Lower leg skin (tissue), 4 donors: ENCODE results near the gene RANBP3. TPM values are rescaled to one million over a fixed set of nuclear protein-coding genes. Genes with fewer than 3 reads are reported as not detected.

Experiments used
- DNase-seq, 2 donors: peaks; one replicate each; pipeline ENCODE4 v3.0.0-alpha.2; 2019; ENCODE audit warnings: low spot score in 2 of 2
- H3K4me3 ChIP-seq: fragments of 200-600 bp; sonication (generic); 2 replicates; pipeline ENCODE4 v1.5.1; 2017; ENCODE audit warnings: mild to moderate bottlenecking, low read depth; ENCODE audit not compliant: poor library complexity, severe bottlenecking
- POLR2A ChIP-seq, 2 donors: fragments of 450-650 bp; IDR thresholded peaks; one replicate each; pipeline ENCODE4 v1.6.1; 2016 to 2017; ENCODE audit warnings: antibody characterized with exemption in 2 of 2, mild to moderate bottlenecking in 1 of 2, moderate library complexity in 1 of 2
- WGBS, 2 donors: methylation state at CpG; one replicate each; pipeline ENCODE4 v1.1.5; 2018; 5-methylcytosine and 5-hydroxymethylcytosine counted together
- intact Hi-C: fragments of 100-400 bp; cut with DNase I; formaldehyde crosslinking; loops from one replicate; pipeline ENCODE4 v1.15.0; 2023; ENCODE audit warnings: low total_unique reads
- total RNA-seq, 4 donors: library from RNA; depleted of rRNA; stranded (reverse); fragments of >200 nt; gene quantifications; one replicate each; pipeline ENCODE4 v1.1.0, GENCODE V29; 2016
- TF ChIP-seq, protein P1 (sequence below), 3 donors: fragments of 450-650 bp; IDR thresholded peaks; one replicate each; pipeline ENCODE4 v1.5.1; 2016; ENCODE audit warnings: antibody characterized with exemption in 3 of 3, mild to moderate bottlenecking in 3 of 3, moderate library complexity in 2 of 3

The RANBP3 gene
- total RNA-seq, 4 donors from 2014 or later, result 57.2 to 116 (median 72.0) TPM

DNA sequence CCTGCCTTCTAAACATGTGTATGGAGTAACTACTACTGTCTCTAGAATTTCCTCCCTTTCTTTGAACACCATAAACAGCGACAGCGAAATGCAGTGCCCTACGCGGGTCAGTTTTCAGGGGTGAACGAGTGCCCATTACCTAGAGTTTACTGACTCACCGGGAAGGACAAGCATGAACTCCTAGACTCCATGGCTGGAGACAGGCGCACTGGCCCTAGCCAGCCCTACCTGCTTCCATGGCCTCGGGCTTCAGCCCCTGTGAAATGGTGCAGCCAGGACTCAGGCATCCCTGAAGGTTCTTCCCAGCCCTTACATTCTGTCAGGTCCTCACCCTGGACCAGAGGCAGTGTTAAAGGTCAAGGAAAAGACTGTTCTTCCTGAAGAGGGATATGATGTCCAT, 8.5 kb downstream of the RANBP3 start:
- no peak overlapping the region for H3K4me3 ChIP-seq
- DNase-seq, result no peak
- TF ChIP-seq, protein P1, sequence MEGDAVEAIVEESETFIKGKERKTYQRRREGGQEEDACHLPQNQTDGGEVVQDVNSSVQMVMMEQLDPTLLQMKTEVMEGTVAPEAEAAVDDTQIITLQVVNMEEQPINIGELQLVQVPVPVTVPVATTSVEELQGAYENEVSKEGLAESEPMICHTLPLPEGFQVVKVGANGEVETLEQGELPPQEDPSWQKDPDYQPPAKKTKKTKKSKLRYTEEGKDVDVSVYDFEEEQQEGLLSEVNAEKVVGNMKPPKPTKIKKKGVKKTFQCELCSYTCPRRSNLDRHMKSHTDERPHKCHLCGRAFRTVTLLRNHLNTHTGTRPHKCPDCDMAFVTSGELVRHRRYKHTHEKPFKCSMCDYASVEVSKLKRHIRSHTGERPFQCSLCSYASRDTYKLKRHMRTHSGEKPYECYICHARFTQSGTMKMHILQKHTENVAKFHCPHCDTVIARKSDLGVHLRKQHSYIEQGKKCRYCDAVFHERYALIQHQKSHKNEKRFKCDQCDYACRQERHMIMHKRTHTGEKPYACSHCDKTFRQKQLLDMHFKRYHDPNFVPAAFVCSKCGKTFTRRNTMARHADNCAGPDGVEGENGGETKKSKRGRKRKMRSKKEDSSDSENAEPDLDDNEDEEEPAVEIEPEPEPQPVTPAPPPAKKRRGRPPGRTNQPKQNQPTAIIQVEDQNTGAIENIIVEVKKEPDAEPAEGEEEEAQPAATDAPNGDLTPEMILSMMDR (IDR thresholded peaks at IDR 0.05), result no peak
- intact Hi-C loops, result no loop called here
- 87 to 89% methylated on average over 8 of the region's 8 CpGs for WGBS, 2 donors

DNA sequence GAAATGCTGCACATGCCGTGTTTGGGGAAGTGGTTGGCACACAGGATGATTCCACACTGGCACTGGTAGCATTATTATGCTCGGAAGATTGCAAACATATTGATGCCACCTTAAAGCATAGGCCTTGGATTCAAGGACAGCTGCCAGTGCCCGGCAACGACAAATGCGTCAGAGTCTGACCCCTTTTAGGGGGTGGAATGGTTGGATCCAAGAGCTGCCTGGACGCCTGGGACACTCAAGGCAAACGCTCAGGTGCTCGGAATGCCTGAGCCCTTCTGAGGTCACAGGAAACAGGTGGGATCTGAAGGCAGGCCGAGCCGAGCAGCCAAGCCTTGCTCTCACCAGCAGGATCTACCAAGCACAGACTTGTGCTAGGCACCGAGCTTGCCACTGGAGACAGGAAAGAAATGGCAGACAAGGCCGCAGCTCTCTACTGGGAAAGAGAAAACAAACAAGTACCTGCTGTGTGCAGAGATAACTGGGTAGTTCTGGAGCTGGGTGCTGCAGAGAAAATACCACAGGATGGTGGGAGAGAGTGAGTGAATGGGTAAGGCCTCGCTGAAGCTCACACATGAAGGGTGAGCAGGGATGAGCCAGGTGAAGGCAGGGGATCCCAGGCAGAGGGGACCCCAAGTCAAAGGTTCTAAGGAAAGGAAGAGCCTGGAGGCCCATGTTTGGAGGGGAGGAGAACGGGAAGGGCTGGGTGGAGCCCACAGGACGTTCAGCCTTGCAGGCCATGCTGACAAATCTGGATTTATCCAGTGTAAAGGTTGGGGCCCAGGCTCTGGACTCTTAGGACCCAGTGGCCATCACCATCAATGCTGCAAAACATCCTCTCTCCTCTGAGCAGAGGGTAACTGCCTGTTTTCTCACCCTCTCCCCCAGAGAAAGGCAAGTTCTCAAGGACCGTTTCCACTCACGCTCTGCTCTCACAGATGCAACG, 9.2 kb downstream of the RANBP3 start:
- intact Hi-C loops, result no loop called here
- 35 to 36% methylated on average over 18 of the region's 18 CpGs for WGBS, 2 donors
- H3K4me3 ChIP-seq, result no peak overlapping the region
- no peak for DNase-seq
- TF ChIP-seq, protein P1 (IDR thresholded peaks at IDR 0.05), result no peak
- no peak for TF ChIP-seq POLR2A (IDR thresholded peaks at IDR 0.05)

DNA sequence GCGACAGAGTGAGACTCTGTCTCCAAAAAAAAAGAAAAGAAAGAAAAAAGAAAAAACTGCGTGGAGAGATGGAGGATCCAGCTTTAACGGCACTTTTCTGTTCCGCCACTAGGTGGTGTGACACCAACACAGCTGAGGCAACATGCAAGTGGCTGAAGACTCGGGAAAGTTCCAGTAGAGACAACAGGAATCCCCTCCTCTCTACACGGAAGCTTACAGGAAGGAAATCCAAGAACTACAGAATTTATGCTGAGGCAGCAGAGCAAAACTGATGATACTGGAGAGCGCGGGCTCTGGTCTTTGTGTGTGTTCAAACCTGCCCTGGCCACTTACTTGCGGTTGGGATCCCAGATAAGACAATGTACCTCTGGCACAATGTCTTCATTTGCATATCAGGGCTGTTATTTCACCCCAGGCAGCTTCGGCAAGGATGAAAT, 9.9 kb downstream of the RANBP3 start:
- peak in 1 of 2 donors; percentile 60 for DNase-seq
- no peak for TF ChIP-seq POLR2A (IDR thresholded peaks at IDR 0.05)
- TF ChIP-seq, protein P1 (IDR thresholded peaks at IDR 0.05), result peak in 1 of 3 donors; percentile 53
- 7 to 8% methylated on average over 10 of the region's 10 CpGs for WGBS, 2 donors
- intact Hi-C loops, result no loop called here
- no peak overlapping the region for H3K4me3 ChIP-seq

DNA sequence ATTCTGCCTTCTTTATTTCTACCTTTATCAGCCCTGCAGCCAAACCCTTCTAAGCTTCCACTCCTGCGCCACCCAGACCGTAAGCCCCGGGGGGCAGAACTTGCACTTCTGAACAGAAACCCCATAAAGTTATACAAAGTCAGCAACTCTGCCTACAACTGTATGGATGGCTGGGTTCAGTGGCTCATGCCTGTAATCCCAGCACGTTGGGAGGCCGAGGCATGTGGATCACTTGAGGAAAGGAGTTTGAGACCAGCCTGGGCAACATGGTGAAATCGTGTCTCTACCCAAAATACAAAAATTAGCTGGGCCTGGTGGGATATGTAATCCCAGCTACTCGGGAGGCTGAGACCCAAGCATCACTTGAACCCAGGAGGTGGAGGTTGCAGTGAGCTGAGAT, 10.4 kb downstream of the RANBP3 start:
- TF ChIP-seq, protein P1 (IDR thresholded peaks at IDR 0.05), result no peak
- TF ChIP-seq POLR2A (IDR thresholded peaks at IDR 0.05), result no peak
- 51 to 52% methylated on average over 7 of the region's 7 CpGs for WGBS, 2 donors
- DNase-seq, result no peak
- intact Hi-C loops, result no loop called here
- no peak overlapping the region for H3K4me3 ChIP-seq

DNA sequence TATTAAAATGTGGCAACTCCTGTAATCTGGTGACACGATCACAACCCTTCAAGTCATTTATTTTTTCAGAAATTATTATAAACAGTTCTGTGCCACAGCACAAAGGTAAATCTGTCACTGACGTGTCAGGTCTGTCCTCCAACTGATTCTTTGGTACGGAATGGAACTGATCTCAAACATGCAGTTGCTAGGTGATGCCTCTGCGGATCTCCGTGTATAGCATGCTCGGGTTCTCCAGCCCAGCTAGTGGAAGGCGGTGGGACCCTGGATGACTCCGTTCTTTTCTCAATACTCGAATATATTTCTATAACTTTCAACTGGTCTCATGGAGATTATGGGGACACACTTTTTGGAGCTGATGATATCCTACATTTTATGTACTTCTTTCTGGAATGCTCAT, 11.0 kb downstream of the RANBP3 start:
- intact Hi-C loops, result no loop called here
- no peak overlapping the region for H3K4me3 ChIP-seq
- TF ChIP-seq POLR2A (IDR thresholded peaks at IDR 0.05), result no peak
- TF ChIP-seq, protein P1 (IDR thresholded peaks at IDR 0.05), result no peak
- no peak for DNase-seq
- 84 to 90% methylated on average over 9 of the region's 9 CpGs for WGBS, 2 donors
